HG02623 (cell line): ENCODE data around the gene BRI3BP.
A peak's percentile ranks its signal among the peaks of the same experiment; 100 is the strongest.
"Not testable (repeated sequence)": the region's sequence is repeated elsewhere in the genome, so short reads cannot be mapped to it uniquely, and the experiment has no call there.

Source experiments
- ATAC-seq: cut with Tn5 transposase; IDR thresholded peaks from one replicate; pipeline ENCODE4 v1.9.1; 2021; ENCODE audit warnings: moderate library complexity; ENCODE audit not compliant: unreplicated experiment

The BRI3BP gene

GRCh38 chr12:124971603-124972002, 21.8 kb upstream of the BRI3BP start:
- ATAC-seq = no peak

GRCh38 chr12:124972211-124972610, 21.2 kb upstream of the BRI3BP start:
- no peak for ATAC-seq

DNA sequence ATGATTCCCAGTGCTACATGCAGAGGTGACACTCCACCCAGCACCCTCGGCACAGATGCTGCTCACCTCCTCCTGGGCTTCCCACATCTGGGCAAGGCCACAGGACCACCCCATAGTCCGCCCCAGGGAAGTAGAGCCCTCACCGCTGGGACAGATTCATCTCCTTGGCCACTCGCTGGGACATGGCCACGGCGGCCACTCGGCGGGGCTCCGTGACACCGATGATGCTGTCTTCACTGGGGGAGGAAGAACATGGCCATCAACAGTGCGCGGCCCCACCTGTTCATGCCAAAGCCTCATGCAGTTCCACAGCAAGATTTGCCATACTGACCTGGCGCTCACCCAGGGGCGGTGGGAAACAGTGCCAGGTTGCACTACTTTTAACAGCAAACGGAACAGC, 18.2 kb upstream of the BRI3BP start:
- no peak for ATAC-seq

DNA sequence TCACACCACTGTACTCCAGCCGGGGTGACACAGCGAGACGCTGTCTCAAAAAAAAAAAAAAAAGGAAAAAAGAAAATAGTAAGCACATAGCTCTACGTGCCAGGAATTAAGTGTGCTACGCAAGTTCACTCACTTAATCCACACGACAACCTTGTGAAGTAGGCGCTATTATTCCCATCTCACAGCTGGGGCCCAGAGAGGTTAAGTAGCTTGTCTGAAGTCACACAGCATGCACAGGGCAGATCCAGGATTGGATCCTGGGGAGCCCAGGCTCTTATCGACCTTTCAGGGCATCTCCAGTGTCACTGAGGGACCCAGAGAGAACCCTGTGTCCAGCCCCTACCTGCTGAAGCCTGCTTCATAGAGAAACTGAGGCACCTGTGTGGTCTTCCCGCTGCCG, 16.4 kb upstream of the BRI3BP start:
- ATAC-seq = no peak

DNA sequence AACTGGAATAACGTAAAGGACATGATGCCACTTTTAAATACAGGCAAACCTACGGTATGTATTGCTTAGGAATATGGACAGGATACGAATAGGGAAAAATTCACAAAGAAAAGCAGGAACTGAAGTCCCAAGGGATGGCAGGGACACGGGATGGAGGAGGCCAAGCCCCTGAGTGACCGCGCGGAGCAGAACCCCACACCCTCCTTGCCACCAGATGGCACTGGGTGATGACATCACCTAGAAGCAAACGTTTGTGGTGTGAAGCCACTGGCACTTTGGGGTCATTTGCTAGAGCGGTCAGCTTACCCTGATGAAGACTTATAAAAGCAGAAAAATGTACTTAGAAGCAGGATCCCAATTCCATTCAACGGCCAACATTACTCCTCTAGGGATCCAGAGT, 13.9 kb upstream of the BRI3BP start:
- ATAC-seq = no peak

- no peak for ATAC-seq
Observed at GRCh38 chr12:124980098-124980892, 13.2 kb upstream of the BRI3BP start.

GRCh38 chr12:124986876-124987275, 6.6 kb upstream of the BRI3BP start:
- not testable (repeated sequence) for ATAC-seq

DNA sequence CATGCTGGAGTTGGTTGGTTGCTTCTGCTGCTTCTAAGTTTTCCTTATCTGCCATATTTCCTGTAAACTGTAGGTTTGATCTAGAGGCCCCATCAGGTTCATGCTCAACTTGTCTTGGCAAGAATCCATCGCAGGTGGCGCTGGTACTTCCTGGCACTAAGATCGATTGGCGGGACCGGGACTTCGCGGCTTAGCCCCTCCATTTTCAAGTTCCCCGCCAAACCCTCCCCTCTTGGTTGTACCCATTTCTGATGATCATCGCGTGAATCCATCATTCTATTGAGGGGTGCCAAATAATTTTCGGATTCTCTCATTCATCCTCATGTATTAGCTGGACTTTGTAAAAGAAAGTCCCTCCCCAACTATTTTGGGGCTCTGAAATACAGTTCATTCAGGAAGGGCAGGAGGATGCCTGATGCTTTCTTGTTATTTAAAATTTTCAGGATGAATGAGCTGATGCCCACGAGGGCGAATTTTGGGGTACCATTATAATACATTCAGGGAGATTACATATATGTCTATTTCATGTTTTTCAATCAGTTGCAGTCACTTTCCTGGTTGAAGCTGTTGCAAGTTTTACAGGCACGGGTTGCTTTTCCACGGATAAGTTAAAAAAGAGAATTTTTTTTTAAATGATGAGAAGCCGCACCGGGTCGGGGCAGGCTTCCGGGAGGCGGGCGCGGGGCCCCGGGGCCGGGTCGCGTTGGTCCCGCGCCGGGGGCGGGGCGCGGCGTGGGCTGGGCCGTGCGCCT, 395 bp upstream of the BRI3BP start:
- ATAC-seq = no peak

- peak; percentile 24 for ATAC-seq
Observed at GRCh38 chr12:124994437-124994975, 1.1 kb downstream of the BRI3BP start.

GRCh38 chr12:124995200-124995961, 1.9 kb downstream of the BRI3BP start:
- ATAC-seq = no peak

DNA sequence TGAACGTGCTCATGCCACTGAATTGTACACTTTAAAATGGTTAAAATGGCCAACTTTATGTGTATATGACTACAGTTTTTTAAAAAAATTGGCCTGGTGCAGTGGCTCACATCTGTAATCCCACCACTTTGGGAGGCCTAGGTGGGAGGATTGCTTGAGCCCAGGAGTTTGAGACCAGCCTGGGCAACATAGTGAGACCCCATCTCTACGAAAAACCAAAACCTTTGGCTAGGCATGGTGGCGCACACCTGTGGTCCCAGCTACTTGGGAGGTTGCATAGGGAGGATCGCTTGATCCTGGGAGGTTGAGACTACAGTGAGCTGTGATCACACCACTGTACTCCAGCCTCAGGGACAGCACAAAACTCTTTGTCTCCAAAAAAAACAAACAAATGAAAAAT, 5.3 kb downstream of the BRI3BP start:
- no peak for ATAC-seq

- ATAC-seq = no peak
Observed at GRCh38 chr12:125001636-125002035, 8.2 kb downstream of the BRI3BP start.

DNA sequence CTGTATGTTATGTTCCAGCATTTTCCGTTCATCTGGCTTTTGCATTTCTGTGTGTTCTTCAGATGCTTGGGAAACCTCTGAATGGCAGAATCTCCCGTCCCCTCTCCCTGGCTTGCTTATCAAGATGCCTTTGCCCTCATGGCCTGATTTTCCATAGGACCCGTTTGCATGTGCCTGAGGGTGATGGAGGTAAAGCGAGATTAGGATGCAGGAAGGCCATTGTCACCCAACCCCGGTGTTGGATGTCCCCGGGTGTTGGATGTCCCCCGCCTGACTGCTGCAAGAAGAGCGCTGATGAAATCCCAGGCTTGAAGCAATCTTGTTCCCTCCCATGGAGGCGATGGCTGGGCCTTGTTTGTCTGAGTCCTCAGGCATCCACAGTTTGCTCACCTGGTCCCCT, 9.6 kb downstream of the BRI3BP start:
- no peak for ATAC-seq

DNA sequence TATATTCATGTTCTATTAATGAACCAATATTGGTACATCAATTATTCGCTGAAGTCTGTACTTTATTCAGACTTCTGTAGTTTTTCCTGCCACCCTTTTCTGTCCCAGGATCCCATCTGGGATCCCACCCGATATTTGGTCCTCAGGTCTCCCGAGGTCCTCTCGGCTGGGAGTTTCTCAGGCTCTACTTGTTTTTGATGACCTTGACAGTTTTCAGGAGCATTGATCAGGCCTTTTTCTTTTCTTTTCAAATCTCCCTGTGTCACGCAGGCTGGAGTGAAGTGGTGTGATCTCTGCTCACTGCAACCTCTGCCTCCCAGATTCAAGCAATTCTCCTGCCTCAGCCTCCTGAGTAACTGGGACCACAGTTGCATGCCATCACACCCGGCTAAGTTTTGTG, 11.2 kb downstream of the BRI3BP start:
- ATAC-seq = no peak

DNA sequence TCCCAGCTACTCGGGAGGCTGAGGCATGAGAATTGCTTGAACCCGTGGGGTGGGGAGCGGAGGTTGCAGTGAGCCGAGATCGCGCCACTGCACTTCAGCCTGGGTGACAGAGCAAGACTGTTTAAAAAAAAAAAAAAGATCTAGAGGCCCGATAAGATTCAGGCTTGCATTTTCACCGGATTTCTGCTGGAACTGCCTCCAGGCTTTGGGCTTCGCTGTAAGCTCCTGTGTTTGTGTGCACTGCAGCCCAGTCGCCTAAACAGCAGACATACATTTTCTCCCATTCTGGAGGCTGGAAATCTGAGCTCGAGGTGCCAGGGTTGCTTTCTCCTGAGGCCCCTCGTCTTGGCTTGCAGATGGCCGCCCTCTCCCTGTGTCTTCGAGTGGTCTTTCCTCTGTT, 12.2 kb downstream of the BRI3BP start:
- ATAC-seq = no peak

DNA sequence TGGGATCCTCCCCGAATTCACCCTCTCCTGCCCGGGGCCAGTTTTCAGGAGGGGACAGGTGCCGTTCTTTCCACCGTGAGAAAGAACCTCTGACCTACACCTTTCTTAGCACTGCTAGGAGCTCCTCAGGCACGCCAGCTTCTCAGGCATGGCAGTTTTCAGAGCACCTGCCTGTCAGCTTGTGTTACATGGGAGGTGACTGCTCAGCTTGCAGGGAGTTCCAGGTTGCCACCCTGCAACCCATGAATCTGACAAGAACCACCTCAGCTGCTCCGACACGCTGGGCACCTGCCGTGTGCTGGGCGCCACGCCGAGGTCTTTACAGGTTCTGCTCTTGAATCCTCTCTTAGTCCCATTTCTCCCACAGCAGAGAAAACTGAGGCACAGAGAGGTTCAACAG, 12.9 kb downstream of the BRI3BP start:
- no peak for ATAC-seq

DNA sequence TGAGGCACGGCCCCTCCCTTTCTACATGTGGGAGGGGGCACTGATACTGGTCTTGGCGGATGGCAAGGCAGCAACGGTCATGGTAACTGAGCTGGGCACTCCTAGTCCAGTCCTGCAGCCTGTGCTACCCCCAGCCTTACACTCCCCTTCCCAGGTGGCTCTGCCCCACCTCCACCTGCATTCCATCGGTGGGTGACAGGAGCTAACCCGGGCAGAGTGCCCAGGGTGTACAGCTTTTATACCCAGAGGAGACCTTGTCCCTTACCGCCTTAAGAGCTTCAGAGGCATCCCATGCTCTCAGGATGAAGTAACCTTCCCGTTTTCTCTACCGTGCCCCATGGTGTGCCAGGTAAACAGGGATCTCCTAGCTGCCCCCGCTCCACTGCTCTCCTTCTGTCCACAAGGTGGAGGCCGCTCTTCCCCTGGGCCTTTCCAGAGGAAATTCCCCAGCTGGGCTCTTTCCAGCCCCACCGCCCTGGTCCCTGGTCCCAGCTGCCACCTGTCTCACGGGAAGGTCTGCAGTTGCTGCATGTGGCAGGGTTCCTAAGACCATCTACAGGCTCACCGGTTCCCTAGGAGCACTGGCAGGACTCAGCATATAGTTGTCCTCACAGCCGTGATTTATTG, 20.5 kb downstream of the BRI3BP start:
- no peak for ATAC-seq

DNA sequence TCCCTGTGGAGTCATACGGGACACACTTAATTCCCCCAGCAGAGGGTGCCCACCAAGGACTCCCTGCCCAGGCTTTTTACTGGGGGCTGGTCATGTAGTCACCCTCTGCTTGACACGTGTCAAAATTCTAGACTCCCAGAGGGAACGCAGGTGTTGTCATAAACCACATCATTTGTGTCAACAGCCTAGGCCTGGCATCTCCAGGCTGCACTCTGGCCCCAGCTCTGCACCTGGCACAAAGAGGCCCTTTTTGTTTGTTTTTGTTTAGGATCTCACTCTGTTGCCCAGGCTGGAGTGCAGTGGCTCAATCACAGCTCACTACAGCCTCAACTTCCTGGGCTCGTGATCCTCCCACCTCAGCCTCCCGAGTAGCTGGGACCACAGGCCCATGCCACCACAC, 21.1 kb downstream of the BRI3BP start:
- no peak for ATAC-seq

DNA sequence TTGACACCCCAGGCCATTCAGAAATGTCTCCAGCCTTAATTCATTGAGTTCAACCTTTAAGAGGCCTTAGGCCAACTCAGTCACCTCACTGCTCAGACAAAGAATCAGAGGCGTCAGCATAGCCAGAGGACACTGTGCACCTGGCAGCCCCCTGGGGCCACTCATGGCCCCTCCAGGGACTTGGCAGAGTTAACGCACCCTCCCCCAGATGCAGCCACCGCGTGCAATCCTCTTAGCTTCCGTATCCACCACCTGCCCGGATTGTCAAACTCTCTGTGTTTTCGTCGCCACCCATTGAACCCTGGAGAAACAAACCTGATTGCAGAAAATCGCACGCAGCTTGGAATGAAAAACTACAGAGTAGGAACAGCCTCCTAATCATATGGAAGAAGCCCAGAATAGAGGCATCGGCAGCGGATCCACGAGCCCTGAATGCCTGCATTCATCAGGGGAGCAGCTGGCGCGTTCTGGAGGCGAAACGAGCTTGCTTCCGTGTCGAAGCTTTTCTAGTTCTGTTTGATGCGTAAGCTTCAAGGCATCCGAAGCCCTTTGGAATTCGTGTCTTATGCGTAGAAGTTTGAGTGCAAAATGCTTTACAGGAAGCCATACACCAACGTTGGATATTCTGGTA, 22.4 kb downstream of the BRI3BP start:
- no peak for ATAC-seq

DNA sequence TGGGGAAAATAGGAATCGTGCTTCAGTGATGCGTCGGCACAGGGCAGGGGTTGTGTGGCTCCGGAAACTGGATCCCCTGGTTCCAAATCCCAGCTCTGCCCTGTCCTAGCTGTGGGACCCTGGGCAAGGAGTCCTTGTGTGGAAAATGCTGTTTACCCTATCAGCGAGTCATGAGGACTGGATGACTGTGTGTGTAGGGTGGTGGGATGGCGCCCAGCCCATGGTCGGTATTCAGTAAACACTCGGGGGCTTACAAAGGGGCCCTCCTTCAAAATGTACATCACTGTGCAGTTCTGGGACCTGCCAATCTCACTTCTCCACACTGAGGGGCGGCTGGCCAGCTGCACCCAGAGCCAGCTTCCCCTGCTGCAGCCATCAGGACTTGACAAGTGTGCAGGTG, 24.4 kb downstream of the BRI3BP start:
- ATAC-seq = no peak

GRCh38 chr12:125018356-125018755, 24.9 kb downstream of the BRI3BP start:
- ATAC-seq = no peak
